Activated CD4-positive, CD25-positive, alpha-beta regulatory T cell treated with anti-CD3 and anti-CD28 coated beads, Interleukin-2, amount 50 U/mL, for 16 hours (primary cell): ENCODE measurements around the gene TIPIN.
A peak's percentile ranks its signal among the peaks of the same experiment; 100 is the strongest.
"Not testable (repeated sequence)": the region's sequence is repeated elsewhere in the genome, so short reads cannot be mapped to it uniquely, and the experiment has no call there.

Experiments used
- DNase-seq: peaks from one replicate; pipeline ENCODE4 v3.0.0-alpha.2; 2020; ENCODE audit warnings: low read depth, low spot score

The TIPIN gene

GRCh38 chr15:66386204-66387123 lies 30.0 kb upstream of the TIPIN start, which contains the start of gene MAP2K1:
MAP2K1 (plus strand) TSS chr15:66386912; CDS start chr15:66387348, 436 bp downstream.
- peak; percentile 98 for DNase-seq

DNA sequence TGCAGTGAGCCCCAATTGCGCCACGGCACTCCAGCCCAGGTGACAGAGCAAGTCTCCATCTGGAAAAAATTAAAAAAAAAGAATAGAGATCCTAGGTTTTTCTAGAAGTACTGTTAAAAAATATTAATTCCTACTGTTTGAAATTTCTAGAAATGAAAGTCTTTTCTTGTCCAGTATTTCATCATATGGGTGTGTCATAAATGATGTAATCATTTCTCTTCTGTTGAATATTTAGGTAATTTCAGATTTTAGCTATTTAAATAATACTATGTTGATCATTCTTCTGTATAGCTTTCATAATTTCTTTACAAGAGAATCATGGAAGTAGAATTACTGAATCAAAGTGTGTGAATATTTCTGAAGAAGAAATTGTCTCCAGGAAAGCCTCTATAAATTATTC lies 24.9 kb upstream of the TIPIN start:
- DNase-seq, result not testable (repeated sequence)

DNA sequence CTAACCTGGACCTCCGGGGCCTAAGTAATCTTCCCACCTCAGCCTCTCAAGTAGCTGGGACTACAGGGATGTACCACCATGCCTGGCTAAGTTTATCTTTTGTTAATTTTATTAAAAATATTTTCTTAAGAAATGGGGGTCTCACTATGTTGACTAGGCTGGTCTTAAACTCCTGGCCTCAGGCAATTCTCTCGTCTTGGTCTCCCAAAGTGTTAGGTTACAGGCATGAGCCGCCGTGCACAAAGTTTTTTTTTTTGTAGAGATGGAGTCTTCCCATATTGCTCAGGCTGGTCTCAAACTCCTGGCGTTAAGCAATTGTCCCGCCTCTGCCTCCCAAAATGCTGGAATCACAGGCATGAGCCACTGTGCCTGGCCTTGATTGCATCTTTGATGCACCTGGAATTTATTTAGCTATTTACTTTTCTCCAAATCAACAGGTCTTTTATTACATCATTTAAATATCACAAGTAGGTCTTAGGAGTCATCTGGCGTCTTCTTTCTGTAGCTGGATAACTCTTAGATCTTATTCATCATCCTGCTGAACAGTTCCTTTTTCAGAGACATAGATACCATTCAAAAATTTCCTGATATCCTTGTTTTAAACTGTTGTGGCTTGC lies 22.4 kb upstream of the TIPIN start:
- DNase-seq, result no peak

GRCh38 chr15:66374179-66374578 lies 17.7 kb upstream of the TIPIN start:
- DNase-seq, result no peak

GRCh38 chr15:66369773-66370651 lies 13.5 kb upstream of the TIPIN start:
- DNase-seq, result no peak

- DNase-seq, result no peak
Measured at GRCh38 chr15:66364944-66365528, 8.6 kb upstream of the TIPIN start.

DNA sequence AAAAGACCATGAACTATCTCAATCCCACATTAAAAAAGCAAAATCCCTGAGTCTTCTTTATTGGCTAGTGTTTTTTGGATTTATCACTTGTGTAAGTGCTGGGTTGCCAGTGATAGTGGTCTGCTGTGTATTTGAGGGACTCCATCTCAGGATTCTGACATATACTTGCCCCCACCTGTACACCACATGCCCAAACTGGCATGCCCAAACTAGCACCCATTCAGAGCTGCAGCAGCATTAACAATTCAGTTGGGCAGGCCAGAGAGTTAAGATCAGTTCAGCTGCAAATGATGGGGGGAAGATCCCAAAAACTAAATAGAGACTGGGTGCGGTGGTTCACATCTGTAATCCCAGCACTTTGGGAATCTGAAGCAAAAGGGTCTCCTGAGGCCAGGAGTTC lies 6.3 kb upstream of the TIPIN start:
- DNase-seq, result no peak

- not testable (repeated sequence) for DNase-seq
Measured at GRCh38 chr15:66361745-66362460, 5.4 kb upstream of the TIPIN start.

DNA sequence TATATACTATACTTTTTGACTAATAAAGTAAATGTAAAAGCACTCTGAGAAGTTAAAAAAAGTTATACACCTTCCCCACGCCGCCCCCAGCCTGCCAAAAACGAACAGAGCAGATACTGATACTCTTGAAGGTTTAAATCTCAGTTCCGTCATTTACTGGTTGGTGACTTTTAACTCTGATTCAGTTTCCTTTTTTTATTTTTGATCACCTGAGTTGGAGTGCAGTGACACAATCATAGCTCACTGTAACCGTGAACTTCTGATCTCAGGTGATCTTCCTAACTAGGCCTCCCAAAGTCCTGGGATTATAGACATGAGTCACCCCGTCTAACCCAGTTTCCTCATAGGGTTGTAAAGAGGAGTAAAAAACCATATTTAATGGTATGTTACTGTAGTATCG lies 3.3 kb upstream of the TIPIN start:
- DNase-seq, result no peak

GRCh38 chr15:66356077-66356358 lies 467 bp downstream of the TIPIN start:
- no peak for DNase-seq

DNA sequence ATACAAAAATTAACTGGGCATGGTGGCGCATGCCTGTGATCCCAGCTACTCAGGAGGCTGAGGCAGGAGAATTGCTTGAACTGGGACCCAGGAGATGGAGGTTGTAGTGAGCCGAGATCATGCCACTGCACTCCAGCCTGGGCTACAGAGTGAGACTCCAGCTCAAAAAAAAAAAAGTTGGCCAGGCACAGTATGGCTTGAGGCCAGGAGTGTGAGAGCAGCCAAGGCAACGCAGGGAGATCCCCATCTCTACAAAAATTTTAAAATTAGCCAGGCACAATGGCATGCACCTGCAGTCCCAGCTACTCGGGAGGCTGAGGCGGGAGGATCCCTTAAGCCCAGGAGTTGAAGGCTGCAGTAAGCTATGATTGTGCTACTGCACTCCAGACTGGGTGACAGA lies 8.0 kb downstream of the TIPIN start:
- DNase-seq, result not testable (repeated sequence)

DNA sequence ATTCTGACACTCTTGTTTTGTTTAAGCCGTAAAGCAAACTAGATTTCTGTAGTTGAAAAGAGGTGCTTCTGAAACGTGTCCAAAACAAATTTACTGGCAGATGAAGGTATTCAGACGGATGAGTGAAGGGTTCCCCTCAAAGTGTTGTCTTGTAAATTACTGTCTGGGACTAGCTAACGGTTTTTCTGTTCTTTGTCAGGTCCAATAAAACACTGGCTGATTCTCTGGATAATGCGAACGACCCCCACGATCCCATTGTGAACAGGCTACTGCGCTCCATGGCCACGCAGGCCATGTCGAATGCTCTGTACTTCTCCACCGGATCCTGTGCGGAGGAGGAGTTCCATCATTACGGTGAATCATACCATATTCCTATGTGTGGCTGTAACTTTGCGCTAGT lies 27.7 kb downstream of the TIPIN start:
- no peak for DNase-seq

DNA sequence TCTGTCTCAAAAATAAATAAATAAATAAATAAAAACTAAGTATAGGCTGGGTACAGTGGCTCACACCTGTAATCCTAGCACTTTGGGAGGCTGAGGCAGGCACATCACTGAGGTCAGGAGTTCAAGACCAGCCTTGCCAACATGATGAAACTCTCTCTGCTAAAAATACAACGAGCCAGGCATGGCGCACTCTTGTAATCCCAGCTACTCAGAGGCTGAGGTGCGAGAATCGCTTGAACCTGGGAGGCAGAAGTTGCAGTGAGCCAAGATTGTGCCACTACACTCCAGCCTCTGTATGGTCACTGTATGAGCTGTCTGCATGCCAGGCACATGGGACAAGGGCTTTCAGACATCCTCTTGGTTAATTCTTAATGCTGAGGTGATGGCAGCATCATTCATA lies 28.7 kb downstream of the TIPIN start:
- DNase-seq, result no peak

GRCh38 chr15:66326051-66326450 lies 30.4 kb downstream of the TIPIN start:
- no peak for DNase-seq

DNA sequence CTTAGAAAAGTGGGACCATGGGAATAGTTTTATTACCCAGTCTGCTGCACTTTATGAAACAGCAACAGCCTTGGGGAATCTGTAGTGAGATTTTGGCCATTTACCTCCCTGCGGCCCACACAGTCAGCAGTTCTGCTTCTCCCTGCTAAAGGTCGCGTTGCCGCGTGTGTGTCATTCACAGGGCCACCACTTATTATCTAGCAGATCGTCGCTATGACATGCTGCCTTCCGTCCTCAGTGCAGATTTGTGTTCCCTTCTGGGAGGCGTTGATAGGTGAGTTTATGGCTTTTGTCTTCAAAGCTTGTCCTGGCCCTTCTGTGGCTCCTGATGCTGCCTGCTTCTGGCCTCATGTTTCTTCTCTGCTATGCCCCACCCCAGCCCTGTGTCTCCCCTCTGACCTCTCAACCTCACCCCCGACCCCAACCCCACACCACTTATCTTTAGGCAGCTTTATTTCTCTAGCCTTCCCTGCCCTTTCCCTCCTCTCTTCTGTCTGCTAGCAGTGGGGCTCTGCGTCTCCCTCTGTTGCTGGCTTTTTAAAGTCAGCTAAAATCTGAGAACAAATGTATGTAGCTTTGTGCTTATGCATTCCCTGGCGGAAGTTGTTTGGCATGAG lies 33.1 kb downstream of the TIPIN start:
- DNase-seq, result no peak

GRCh38 chr15:66312144-66312543 lies 44.3 kb downstream of the TIPIN start:
- no peak for DNase-seq

- DNase-seq, result no peak
Measured at GRCh38 chr15:66310786-66311185, 45.7 kb downstream of the TIPIN start.

DNA sequence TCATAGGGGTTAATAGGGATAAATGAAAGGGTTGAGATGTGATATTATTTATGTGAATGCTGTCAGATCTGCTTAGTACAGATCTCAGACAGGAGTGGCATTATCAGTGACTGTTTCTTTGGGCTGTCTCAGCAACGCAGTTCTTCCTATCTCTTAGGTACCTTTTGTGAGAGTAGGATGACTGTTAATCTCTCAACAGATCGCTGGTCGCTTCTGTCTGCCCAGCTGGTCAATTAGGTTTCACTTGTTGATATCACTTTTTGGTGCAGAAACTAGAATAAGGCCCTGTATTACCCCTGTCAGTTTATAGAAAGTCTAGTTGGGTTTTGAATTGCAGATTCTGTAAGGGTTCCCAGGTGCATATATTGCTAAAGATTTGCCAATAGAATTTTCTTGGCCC lies 46.7 kb downstream of the TIPIN start:
- no peak for DNase-seq

DNA sequence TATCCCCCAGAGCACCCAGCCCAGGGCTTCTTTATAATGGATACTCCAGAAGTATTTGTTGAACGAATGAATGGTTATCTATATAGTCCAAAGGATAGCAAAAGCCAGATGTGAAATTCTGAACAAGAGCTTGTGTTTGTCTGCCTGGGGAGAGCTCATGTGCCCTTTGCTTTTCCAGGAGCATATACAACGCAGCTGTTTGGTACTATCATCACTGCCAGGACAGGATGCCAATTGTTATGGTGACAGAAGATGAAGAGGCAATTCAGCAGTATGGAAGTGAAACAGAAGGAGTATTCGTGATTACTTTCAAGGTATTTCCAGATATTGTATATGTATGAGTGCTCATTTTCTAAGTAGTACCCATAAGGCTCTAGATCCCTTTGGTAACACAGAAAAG lies 48.0 kb downstream of the TIPIN start:
- no peak for DNase-seq

DNA sequence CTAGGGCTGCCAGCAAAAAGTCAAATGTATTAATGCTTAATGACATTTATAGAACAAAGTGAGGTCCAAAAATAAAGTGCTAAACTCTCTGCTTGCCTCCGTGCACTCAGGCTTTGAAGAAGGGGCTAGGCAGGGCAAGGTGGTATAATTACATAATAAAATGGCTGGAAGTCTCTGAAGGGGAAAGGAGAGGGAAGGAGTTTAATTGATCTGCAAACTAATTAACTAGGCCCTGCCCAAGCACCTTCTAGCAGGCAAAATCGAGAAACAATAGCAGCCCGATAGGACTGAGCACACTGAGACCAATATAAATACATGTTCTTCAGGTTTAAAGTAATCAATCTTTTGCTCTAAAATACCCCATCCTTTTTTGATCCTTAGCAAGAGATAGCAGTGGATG lies 50.1 kb downstream of the TIPIN start:
- DNase-seq, result no peak

GRCh38 chr15:66304425-66304824 lies 52.1 kb downstream of the TIPIN start:
- DNase-seq, result not testable (repeated sequence)
